HepG2 (cell line): ENCODE data around the gene NDUFS6.

Experiments used
- CHD2 ChIP-seq: IDR thresholded peaks from 2 replicates; pipeline ENCODE4 v1.6.1; 2011; ENCODE audit warnings: low read depth, low read length, improper control_type of control experiment
- CTCF ChIP-seq: sonication (generic); formaldehyde crosslinking; IDR thresholded peaks from 2 replicates; pipeline ENCODE4 v1.5.0; 2020; ENCODE audit warnings: mild to moderate bottlenecking, missing genetic modification reagents, moderate library complexity
- GABPB1 ChIP-seq: IDR thresholded peaks from 2 replicates; pipeline ENCODE4 v1.6.1; 2016; ENCODE audit warnings: mild to moderate bottlenecking, missing genetic modification reagents, moderate library complexity, missing compliant biosample characterization
- HNF4A ChIP-seq: sonication (generic); formaldehyde crosslinking; IDR thresholded peaks from 2 replicates; pipeline ENCODE4 v1.4.0; 2020; ENCODE audit warnings: missing genetic modification reagents
- POLR2A ChIP-seq, 2 experiments: IDR thresholded peaks; 2 replicates each; pipeline ENCODE4 v1.6.1; 2011; ENCODE audit warnings: low read depth in 2 of 2, low read length in 2 of 2, mild to moderate bottlenecking in 1 of 2, moderate library complexity in 1 of 2; ENCODE audit not compliant: insufficient read depth in 1 of 2
- POLR2AphosphoS5 ChIP-seq: IDR thresholded peaks from 2 replicates; pipeline ENCODE4 v1.6.1; 2012; ENCODE audit warnings: low read depth, low read length
- SP4 ChIP-seq: sonication (generic); formaldehyde crosslinking; IDR thresholded peaks from 2 replicates; pipeline ENCODE4 v1.8.1; 2023; ENCODE audit warnings: mild to moderate bottlenecking, missing genetic modification reagents
- TAF1 ChIP-seq: sonication (generic); formaldehyde crosslinking; IDR thresholded peaks from 2 replicates; pipeline ENCODE4 v1.4.0; 2020; ENCODE audit warnings: missing genetic modification reagents
- USF2 ChIP-seq, 2 experiments: sonication (generic) in 1 of 2; formaldehyde crosslinking in 1 of 2; IDR thresholded peaks; 2 replicates each; pipeline versions ENCODE4 v1.5.1 to v1.6.1; 2011 to 2020; ENCODE audit warnings: borderline replicate concordance in 1 of 2, low read depth in 1 of 2, low read length in 1 of 2, mild to moderate bottlenecking in 1 of 2, missing genetic modification reagents in 1 of 2, moderate library complexity in 1 of 2
- ZBTB38 ChIP-seq: sonication (generic); formaldehyde crosslinking; IDR thresholded peaks from 2 replicates; pipeline ENCODE4 v1.5.1; 2020; ENCODE audit warnings: mild to moderate bottlenecking, missing genetic modification reagents
- ZNF549 ChIP-seq: sonication (generic); formaldehyde crosslinking; IDR thresholded peaks from 2 replicates; pipeline ENCODE4 v1.5.0; 2020; ENCODE audit warnings: missing genetic modification reagents
- ZNF639 ChIP-seq: conservative IDR thresholded peaks from 2 replicates; pipeline ENCODE4 v1.6.1; 2018; ENCODE audit warnings: missing genetic modification reagents
- ZNF672 ChIP-seq: sonication (generic); formaldehyde crosslinking; IDR thresholded peaks from 2 replicates; pipeline ENCODE4 v1.8.1; 2022; ENCODE audit warnings: missing genetic modification reagents

GRCh38 chr5:1855075-1855474 is 53.9 kb downstream of the NDUFS6 start:
- TF ChIP-seq SP4 (CRISPR knock-in tag) (no peak), ZNF672 (CRISPR knock-in tag) (no peak), CHD2 (no peak), ZNF639 (no peak), CTCF (CRISPR knock-in tag) (no peak), POLR2AphosphoS5 (no peak), TAF1 (CRISPR knock-in tag) (no peak), GABPB1 (CRISPR knock-in tag) (no peak), USF2 (IDR thresholded peaks at IDR 0.05; ENCODE audit: low read depth, low read length) (no peak), USF2 (CRISPR knock-in tag; IDR thresholded peaks at IDR 0.05; ENCODE audit: borderline replicate concordance) (no peak), POLR2A (IDR thresholded peaks at IDR 0.05; ENCODE audit: insufficient read depth in 1 of 2, low read depth in 2 of 2, low read length in 2 of 2) (no peak), HNF4A (CRISPR knock-in tag) (no peak), ZNF549 (CRISPR knock-in tag) (no peak), ZBTB38 (CRISPR knock-in tag) (no peak)
